GM12873 (cell line): ENCODE measurements around the gene SLX4IP.

Experiments used
- CTCF ChIP-seq: IDR thresholded peaks from 2 replicates; pipeline ENCODE4 v1.5.1; 2012; ENCODE audit warnings: low read depth, mild to moderate bottlenecking, moderate library complexity, low read length, control low read depth; ENCODE audit not compliant: insufficient read depth; ENCODE audit errors: missing control alignments

Gene SLX4IP

GRCh38 chr20:10640897-10641296 is 205.8 kb downstream of the SLX4IP start:
- no peak for TF ChIP-seq CTCF

DNA sequence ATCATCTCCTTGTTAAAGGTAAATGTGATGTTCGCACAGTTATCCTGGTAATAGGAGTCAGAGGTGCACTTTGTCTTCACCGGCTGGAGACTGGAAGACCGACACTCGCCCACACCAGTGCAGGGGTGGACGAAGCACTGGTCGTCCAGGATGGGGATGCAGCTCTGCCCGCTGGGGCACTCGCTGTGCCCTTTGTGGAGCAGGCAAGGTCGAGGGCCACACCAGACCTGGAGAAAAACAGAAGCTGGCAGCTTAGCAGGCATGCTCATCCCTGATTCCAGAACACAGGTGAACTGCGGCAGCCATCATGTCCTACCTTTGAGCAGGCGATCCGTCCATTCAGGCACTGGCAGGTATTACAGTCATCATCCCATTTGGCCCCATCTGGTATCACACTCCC is 206.4 kb downstream of the SLX4IP start:
- no peak for TF ChIP-seq CTCF

- no peak for TF ChIP-seq CTCF
Measured at GRCh38 chr20:10641893-10642292, 206.8 kb downstream of the SLX4IP start.

DNA sequence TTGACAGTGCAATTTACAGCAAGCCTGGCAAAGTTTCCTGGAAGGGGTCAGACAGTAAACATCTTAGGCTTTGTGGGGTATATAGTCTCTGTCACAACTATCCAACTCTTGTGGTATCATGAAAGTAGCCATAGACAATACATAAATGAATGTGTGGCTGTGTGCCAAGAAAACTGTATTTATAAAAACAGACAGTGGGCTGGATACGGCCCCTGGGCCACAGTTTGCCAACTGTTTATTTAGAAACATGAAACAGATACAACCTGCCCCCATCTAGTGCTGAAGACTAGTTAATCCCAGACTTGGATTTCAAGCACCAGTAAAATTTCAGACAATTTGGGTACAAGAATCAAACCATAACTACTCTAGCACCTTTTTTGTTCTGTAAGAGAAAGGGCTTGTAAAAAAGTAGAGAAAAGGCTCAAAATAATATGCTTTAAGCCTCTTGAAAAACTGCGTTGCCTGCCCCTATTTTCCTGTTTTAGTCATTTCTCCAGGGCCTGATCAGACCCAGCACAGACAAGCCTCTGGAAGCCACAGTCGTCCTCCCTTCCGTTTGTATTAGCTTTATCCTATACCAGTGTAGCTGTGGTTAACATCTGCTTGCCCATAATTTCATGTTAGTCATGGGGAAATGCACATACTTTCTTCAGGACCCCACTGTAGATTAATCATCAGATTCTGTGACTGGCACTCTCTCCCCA is 207.9 kb downstream of the SLX4IP start:
- TF ChIP-seq CTCF, result no peak

DNA sequence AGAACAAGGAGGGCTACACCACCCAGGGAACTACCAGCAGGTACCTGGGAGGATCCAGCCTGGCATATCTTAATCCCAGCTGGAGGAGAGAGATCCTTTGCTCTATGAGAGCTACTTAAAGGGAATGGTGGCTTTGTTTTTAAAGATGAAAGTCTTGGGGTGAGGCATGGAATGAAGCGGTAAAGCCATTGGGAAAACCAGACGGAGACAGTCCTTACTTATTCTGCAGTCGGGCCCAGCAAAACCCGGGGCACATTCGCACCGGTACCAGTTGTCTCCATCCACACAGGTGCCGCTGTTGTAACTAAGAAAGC is 208.4 kb downstream of the SLX4IP start:
- no peak for TF ChIP-seq CTCF

DNA sequence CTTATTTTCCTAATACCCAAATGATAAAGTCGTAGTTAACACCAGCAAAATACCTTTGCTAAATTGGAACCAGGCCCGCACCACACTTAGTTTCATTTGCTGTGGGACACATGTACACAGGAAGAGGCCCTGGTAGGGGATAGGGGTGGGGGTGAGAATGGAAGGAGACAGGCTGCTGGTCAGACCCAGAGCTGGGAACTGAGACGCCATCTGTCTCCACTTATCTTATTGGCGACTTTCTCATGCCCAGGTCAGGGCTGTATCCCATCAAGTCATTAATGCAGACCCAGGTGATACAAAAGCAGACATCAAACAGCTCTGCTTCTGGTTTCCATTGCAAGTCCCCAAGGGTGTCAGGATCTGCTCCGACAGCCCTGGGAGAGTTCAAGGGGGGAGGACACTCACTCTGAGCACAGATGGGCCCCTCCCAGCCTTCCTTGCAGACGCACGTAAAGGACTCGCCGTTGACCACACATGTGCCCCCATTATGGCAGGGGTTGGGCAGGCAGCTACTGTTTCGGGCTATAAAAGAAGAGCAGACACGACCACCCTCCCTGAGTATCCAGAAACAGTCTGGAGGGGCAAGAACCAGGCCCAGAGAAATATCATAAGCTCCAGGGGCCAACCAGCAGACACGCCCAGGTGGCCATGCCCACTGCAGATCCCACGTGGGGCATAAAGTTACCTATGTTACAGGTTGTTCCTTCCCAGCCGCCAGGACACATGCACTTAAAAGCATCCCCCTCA is 209.5 kb downstream of the SLX4IP start:
- no peak for TF ChIP-seq CTCF

GRCh38 chr20:10645205-10645570 is 210.1 kb downstream of the SLX4IP start:
- TF ChIP-seq CTCF, result no peak
